ENCODE measurements around the gene PRKCD.

DNA sequence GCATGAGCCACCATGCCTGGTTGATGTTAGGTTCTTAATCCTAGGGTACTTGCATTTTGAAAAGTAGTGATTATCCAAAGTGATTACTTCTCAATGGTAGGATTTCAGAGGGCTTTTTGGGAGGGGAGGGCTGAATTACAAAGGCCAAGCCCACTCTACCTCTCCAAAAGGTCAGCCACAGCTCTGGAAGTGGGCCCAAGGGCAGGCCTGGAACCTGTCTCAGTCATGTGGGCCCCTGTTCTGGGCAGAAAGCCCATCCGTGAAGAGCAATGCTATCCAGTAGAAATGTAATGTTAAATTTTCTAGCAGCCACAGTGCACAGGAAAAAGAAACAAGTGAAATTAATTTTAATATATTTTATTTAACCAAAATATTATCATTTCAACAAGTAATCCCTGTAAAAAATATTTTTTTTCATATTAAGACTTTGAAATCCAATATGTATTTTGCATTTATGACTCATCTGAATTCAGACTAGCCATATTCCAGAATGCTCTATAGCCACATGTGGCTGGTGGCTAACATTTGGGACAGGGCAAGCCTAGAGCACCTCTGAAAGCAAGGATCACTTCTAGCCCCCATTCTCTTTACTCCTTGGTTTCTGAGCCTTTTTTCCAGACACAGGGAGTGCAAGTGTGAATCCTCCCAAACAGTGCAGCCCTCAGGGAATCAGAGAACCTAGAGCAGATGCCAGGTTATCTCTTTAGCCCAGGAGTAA is 47.6 kb upstream of the PRKCD start:
- TF ChIP-seq CTCF (IDR thresholded peaks at IDR 0.05), result no peak
- TF ChIP-seq, protein P1, sequence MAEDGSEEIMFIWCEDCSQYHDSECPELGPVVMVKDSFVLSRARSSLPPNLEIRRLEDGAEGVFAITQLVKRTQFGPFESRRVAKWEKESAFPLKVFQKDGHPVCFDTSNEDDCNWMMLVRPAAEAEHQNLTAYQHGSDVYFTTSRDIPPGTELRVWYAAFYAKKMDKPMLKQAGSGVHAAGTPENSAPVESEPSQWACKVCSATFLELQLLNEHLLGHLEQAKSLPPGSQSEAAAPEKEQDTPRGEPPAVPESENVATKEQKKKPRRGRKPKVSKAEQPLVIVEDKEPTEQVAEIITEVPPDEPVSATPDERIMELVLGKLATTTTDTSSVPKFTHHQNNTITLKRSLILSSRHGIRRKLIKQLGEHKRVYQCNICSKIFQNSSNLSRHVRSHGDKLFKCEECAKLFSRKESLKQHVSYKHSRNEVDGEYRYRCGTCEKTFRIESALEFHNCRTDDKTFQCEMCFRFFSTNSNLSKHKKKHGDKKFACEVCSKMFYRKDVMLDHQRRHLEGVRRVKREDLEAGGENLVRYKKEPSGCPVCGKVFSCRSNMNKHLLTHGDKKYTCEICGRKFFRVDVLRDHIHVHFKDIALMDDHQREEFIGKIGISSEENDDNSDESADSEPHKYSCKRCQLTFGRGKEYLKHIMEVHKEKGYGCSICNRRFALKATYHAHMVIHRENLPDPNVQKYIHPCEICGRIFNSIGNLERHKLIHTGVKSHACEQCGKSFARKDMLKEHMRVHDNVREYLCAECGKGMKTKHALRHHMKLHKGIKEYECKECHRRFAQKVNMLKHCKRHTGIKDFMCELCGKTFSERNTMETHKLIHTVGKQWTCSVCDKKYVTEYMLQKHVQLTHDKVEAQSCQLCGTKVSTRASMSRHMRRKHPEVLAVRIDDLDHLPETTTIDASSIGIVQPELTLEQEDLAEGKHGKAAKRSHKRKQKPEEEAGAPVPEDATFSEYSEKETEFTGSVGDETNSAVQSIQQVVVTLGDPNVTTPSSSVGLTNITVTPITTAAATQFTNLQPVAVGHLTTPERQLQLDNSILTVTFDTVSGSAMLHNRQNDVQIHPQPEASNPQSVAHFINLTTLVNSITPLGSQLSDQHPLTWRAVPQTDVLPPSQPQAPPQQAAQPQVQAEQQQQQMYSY (CRISPR knock-in tag; IDR thresholded peaks at IDR 0.05), result no peak
- TF ChIP-seq, protein P2, sequence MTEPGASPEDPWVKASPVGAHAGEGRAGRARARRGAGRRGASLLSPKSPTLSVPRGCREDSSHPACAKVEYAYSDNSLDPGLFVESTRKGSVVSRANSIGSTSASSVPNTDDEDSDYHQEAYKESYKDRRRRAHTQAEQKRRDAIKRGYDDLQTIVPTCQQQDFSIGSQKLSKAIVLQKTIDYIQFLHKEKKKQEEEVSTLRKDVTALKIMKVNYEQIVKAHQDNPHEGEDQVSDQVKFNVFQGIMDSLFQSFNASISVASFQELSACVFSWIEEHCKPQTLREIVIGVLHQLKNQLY (CRISPR knock-in tag; IDR thresholded peaks at IDR 0.05), result no peak
- TF ChIP-seq NR2C2 (CRISPR knock-in tag; IDR thresholded peaks at IDR 0.05), result no peak
- TF ChIP-seq, protein P3, sequence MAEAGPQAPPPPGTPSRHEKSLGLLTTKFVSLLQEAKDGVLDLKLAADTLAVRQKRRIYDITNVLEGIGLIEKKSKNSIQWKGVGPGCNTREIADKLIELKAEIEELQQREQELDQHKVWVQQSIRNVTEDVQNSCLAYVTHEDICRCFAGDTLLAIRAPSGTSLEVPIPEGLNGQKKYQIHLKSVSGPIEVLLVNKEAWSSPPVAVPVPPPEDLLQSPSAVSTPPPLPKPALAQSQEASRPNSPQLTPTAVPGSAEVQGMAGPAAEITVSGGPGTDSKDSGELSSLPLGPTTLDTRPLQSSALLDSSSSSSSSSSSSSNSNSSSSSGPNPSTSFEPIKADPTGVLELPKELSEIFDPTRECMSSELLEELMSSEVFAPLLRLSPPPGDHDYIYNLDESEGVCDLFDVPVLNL (CRISPR knock-in tag; IDR thresholded peaks at IDR 0.05; ENCODE audit: borderline replicate concordance, low read depth), result no peak
- no peak for TF ChIP-seq NFYB (CRISPR knock-in tag; conservative IDR thresholded peaks at IDR 0.05; ENCODE audit: low read depth)
- TF ChIP-seq FOXK1 (CRISPR knock-in tag; IDR thresholded peaks at IDR 0.05), result no peak
- no peak for TF ChIP-seq ZNF671 (CRISPR knock-in tag; IDR thresholded peaks at IDR 0.05)
- no peak for TF ChIP-seq RELA (CRISPR knock-in tag; IDR thresholded peaks at IDR 0.05; ENCODE audit: borderline replicate concordance)
- no peak for TF ChIP-seq IRF2 (CRISPR knock-in tag; IDR thresholded peaks at IDR 0.05; ENCODE audit: borderline replicate concordance, low read depth)
- no peak for TF ChIP-seq ZNF396 (CRISPR knock-in tag; IDR thresholded peaks at IDR 0.05; ENCODE audit: borderline replicate concordance)
- no peak for TF ChIP-seq SP1 (CRISPR knock-in tag; conservative IDR thresholded peaks at IDR 0.05)
- TF ChIP-seq, protein P4, sequence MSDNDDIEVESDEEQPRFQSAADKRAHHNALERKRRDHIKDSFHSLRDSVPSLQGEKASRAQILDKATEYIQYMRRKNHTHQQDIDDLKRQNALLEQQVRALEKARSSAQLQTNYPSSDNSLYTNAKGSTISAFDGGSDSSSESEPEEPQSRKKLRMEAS (CRISPR knock-in tag; IDR thresholded peaks at IDR 0.05), result no peak
- TF ChIP-seq TEAD4 (CRISPR knock-in tag; IDR thresholded peaks at IDR 0.05), result no peak
